RPMI7951 (cell line): ENCODE data around the gene DNAH8. TPM values are rescaled to one million over a fixed set of nuclear protein-coding genes. Genes with fewer than 3 reads are reported as not detected.
A peak's percentile ranks its signal among the peaks of the same experiment; 100 is the strongest.
"Not testable (repeated sequence)": the region's sequence is repeated elsewhere in the genome, so short reads cannot be mapped to it uniquely, and the experiment has no call there.

Experiments used
- DNase-seq: peaks from one replicate; pipeline ENCODE4 v3.0.0-alpha.2; 2012; ENCODE audit warnings: low read depth
- total RNA-seq: library from RNA; depleted of rRNA; stranded (reverse); fragments of >200 nt; shearing (Covaris generic); gene quantifications from 2 replicates; pipeline ENCODE4 v1.2.3, GENCODE V29; 2014

Gene DNAH8
- total RNA-seq, 1 experiment from 2014 or later: under 0.01 TPM

DNA sequence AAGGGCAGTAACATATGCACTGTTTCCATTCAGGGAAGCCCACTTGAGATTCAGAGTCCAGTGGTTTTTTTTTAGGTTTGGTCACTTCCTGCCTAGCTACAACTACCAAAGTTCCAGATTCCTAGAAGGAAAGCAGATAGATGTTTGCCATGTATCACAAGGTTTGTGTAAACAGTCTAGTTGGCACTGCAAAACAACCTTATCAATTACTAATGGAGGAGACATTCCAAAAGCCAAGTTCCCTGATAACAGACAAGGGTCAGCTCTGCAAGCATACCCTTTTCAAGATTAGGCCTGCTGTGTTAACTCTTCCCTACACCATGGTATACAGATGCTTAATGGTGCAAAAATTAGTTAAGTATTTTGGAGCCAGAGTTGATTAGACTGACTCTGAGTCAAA lies 192.2 kb downstream of the DNAH8 start:
- DNase-seq: no peak

DNA sequence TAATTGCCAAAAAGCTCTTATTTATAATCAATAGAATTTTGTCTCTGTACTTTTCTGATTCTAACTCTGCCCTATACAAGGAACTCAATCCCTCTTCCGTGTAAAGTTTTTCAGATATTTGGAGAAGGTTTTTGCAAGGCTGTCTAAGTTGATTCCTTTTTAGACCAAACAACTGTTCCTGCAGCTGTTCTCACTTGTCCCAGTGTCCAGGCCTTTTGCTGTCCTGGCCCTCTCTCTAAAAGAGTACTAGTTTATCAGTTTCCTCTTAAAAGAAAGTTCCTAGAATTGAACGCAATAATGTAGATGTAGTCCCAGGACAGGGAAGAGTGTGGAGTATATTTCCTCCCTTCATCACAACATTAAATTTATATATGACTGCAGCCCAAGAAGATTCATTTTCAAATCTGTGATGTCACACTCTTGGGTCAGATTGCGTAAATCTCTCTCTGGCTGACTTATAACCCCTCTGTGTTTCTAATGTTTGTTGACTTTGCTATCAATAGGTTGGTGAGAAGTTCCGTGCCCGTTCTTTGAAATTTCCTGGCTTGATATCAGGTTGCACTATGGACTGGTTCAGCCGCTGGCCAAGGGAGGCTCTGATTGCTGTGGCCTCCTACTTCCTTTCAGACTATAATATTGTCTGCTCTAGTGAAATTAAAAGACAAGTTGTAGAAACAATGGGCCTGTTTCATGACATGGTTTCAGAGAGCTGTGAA lies 194.1 kb downstream of the DNAH8 start:
- no peak for DNase-seq

DNA sequence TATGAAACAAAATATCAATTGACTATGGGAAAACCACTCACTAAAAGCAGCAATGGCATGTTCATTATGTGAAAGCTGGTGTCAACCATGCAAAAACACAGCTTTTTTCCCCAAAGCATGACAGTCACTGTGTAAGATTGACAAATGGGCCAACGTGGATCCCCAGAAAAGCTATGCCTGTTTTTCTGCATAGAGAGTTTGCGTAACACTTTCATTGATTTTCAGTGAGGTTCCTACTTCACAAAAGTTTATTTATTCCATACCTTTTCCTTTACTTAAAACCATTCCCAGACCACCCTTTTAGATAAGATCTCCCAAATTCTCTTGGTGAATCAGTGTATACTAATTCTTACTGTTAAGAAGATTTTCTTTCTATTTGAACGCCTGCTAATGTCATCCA lies 195.1 kb downstream of the DNAH8 start:
- no peak for DNase-seq

DNA sequence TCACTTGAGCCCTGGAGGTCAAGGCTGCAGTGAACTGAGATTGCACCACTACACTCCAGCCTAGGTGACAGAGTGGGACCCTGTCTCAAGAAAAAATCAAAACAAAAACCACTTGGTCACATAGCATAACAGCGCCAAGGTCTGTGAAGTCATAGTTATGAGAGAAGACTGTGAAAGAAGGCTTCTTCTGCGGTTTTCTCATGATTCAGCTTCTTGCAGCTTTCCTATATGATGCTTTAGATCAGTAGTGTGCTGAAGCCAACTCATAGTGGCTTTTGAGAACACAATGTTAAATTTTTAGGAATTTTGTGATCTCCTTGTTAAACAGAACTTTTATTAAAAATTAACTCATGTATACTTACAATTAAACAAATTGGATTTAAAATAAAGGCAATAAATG lies 197.3 kb downstream of the DNAH8 start:
- no peak for DNase-seq

DNA sequence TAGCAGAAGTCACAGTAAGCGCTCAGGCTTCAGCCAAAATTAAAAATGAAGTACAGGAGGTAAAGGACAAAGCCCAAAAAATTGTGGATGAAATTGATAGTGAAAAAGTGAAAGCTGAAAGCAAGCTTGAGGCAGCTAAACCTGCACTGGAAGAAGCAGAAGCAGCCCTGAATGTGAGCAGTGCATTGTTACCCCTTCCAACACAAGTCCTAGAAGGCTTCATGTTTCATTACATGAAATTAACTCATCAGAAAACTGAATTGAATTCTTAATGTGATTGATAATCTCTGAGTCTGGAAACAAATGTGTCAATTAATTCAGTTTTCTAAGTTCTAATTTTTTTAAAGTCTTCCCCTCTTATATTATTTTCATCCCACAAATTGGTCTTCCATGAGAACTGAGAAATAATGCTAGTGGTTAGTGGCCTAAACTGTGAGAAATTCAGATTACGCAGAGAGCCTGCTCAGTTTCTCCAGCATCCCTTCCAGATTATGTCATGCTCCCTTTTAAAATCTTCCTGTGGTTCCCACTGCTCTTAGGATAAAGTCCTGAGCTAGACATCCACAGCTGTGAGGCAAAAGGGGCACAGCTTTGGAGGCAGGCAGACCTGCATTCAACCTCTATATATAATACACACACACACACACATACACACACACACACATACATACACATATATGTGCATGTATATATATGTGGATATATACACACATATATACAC lies 200.3 kb downstream of the DNAH8 start:
- DNase-seq: no peak

DNA sequence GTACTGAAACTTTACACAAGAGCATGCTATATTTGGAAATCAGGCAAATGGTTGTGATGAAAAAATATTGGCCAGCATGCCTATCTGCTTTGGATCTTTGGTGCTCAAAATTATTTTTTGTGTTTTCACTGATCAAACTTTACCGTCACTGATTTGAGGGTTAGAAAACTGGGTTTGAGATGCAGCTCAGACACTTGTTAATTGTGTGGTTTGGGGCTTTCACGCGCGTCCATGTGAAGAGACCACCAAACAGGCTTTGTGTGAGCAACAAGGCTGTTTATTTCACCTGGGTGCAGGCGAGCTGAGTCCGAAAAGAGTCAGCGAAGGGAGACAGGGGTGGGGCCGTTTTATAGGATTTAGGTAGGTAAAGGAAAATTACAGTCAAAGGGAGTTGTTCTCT lies 206.4 kb downstream of the DNAH8 start:
- not testable (repeated sequence) for DNase-seq

DNA sequence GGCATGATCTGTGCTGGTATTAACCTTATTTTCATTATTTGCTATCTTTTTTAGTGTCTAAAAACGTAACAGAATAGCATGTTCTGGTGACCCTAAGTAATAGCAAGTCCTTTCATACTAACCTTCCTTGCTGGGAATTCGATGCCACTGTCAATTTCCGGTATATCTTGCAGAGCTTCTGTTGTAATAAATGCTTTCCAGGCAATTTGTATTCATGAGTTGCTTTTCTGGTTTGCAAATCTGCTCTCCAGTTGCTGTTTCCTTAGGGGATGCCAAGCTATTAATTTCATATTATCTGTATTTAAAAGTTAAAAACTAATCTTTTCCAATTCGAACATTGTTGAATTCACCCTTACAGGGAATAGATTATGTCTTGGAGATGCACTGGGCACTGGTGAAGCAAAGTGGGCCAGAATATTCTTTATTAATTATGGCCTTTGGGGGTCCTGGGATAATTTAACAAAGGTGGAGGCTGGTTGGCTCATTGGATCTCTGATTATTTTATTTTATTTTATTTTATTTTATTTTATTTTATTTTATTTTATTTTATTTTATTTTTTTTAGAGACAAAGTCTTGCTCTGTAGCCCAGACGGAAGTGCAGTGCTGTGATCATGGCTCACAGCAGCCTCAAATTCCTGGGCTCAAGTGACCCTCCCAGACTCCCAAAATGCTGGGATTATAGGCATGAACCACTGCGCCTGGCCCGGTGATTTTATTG lies 209.8 kb downstream of the DNAH8 start:
- DNase-seq: no peak

DNA sequence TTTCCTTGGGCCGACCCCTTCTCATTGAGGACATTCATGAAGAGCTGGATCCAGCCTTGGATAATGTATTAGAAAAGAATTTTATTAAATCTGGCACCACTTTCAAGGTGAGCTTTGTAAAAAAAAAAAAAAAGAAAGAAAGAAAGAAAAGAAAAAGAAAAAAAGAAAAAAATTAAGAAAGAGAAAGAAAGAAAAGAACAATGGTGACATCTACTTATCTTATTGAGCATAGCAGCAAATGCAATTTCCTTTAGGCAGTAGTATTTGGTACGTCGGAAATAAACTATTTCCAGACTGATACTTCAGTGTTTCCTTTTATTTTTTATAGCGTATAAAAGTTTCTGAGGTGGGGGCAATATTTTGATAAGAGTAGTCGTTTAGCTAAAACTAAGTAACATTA lies 214.4 kb downstream of the DNAH8 start:
- DNase-seq: no peak

DNA sequence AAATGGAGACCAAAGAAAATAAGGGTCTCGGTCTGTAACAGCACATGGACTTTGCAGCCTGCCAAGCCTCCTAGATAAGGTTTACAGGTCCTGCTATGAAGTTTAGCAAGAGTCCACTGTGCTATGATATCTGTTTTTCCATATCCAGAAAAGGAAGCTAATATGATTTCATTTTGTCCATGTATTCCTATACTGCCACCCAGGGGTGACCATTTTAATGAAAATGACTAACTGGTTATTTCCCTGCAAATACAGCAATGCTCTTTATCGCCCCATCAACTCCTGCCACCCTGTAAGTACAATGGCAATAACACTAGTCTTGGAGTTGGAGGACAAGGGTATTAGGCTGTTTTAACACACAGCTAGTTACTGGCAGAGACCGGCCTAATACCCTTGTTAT lies 218.3 kb downstream of the DNAH8 start:
- DNase-seq: peak; percentile 11

DNA sequence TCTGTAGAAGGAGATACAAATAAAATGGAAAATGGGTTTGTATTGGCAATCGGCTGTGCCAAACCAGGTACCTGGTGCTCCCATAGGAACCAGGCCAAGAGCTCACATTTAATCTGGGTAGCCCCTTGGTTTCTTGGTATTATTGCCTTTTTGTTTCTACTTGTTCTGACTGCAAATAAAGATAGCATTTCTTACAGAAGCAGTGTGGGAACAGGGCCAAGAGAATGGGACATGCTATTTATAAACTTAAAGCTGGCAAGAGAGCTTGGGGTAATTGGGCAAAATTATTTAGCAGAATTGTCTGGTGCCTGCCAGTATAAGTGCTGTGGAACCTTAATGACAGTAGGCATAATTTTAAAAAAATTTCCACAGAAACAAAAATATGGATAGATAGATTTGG lies 219.9 kb downstream of the DNAH8 start:
- no peak for DNase-seq

DNA sequence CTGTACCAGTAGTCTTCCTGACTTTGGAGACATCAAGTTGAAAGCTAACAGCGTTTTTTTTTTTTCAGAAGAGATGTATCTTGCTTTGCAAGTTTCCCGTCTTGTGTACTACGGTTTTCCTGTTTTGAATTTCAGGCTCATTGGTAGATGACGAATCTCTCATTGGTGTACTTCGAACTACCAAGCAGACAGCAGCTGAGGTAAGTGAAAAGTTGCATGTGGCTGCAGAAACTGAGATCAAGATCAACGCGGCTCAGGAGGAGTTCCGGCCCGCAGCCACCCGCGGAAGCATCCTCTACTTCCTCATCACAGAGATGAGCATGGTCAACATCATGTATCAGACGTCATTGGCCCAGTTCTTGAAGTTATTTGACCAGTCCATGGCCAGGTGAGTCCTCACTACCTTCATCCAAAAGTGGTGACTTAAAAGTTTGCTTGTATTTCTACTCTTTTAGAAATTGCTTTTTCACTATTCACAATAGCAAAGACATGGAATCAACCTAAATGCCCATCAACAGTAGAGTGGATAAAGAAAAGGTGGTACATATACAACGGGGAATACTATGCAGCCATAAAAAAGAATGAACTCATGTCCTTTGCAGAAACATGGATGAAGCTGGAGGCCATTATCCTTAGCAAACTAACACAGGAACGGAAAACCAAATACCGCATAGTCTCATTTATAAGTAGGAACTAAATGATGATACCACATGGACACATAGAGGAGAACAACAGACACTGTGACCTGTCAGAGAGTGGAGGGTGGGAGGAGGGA lies 222.9 kb downstream of the DNAH8 start:
- no peak for DNase-seq

DNA sequence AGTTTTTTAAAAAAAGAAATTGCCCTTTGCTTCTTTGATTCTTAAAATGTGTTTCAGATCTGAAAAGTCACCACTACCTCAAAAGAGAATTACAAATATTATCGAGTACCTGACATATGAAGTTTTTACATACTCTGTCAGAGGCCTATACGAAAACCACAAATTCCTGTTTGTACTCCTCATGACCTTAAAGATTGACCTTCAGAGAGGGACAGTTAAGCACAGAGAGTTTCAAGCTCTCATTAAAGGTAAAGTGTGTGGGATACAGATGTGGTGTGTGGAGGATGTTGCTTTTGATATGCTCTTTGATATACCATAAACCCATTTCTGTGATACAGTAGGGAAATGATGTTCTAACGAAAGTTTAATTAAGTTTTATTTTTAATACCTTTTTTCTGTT lies 223.6 kb downstream of the DNAH8 start:
- no peak for DNase-seq

DNA sequence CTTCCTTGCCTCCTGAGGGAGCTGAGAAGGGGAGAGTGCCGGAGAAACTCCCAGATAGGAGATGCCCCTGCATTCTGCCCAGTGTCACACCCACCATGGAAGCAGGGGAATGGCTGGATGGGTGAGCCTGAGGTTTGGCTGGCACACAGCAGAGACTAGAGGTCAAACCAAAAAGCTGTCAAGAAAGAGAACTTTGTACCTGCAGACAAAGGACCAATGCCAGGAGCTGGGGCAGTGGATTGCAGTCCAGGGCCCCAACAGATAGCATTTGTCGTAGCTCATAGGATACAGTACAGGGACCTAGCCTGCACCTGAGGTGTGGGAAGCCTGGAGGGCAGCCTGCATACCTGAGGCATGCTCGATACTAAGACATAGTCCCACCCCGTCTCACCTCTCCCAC lies 227.3 kb downstream of the DNAH8 start:
- no peak for DNase-seq

DNA sequence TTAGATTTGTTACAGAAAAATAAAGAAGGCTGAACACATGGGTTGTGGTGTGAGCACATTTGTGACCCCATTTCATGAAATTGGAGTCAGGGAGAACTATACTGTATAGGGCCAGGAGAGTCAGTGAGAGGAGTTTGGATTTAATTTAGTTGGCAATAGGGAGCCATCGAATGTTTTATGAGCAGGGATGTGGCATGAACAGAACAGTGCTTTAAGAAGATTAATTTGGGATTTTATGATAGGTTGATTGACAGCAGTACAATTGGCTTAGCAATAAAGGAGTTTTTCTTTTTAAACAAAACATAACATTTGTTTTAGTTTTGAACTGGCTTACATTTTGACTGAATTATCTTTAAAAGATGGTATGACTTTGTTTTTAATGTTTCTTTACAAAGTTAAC lies 227.9 kb downstream of the DNAH8 start:
- DNase-seq: no peak

DNA sequence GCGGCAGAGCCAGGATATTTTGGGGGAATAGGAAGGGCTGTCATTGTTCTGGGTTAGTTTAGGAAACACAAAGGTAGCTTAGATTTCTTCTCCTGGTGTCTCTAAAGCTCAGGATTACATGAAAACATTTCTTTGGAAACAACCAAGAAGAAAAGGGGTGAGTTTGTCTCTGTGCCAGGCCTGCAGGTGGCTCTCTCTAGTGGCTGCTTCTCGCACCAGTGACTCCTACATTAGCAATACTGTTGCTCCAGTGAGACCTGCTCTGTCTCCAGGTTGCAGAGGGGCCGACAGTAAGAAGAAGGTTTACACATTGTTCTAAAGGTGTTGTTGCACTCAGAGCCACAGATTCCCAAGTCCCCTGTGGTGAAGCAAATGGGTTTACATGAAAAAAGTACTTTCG lies 228.9 kb downstream of the DNAH8 start:
- no peak for DNase-seq

DNA sequence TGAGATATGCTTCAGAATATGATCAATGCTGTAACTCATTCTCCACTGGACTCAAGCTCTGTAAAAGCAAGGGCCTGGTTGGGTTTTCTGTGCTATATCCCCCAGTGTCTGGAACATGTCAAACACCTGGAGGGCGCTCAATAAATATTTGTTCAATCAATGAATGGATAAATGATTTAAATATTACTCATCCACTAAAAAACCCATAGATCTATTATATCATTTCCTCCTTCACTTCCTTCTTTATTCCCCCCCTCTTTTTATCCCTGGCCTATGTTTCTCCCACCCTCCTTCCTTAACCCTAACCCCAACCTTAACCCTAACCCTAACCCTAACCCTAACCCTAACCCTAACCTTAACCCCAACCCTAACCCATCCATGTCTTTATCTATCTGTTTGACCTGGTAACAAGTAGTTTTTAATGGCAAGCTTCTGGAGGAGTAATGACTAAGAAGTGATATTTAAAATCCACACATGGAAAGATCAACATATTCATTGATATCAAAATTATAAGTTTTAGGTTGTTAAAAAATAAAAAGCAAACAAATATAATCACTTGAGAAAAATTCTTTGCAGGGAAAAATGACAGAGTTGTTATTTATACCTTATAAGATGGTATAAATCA lies 229.7 kb downstream of the DNAH8 start:
- no peak for DNase-seq

DNA sequence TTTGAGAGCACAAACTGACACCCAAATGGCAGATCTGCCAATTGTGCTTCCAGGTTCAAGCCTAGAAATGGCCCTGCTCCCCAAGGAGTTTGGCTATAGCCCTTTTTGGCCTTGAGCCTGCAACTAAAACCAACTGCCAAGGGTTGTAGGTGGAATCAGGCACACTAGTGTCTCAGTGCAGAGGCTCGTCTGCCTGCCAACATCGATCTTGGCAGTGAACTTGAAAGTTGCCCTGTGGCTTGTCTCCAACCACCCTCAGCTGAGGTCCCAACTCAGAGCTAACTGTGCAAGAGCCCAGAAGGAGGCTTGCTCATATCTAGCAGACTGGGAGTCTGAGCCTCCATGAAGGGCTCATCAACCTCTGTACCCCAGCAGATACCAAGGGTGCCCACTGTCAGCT lies 240.8 kb downstream of the DNAH8 start:
- no peak for DNase-seq

DNA sequence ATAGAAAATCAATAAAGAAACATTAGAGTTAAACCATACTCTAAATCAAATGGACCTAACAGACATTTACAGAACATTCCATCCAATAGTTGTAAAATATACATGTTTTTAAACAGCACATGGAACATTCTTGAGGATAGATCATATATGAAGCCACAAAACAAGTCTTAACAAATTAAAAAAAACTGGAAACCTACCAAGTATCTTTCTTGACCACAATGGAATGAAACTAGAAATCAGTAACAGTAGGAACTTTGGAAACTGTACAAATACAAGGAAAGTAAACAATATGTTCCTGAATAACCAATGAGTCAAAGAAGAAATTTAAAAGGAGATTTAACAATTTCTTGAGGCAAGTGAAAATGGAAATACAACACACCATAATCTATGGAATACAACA lies 242.3 kb downstream of the DNAH8 start:
- no peak for DNase-seq

DNA sequence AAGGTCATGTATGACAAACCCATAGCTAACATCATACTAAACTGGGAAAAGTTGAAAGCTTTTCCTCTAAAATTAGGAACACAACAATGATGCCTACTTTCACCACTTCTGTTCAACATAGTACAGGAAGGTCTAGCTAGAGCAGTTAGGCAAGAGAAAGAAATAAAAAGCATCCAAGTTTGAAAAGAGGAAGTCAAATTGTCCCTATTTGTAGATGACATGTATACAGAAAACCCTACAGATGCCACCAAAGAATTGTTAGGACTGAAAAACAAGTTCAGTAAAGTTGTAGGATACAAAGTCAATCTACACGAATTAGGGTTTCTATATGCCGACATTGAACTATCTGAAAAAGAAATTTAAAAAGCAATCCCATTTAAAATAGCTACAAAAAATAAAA lies 244.0 kb downstream of the DNAH8 start:
- no peak for DNase-seq

DNA sequence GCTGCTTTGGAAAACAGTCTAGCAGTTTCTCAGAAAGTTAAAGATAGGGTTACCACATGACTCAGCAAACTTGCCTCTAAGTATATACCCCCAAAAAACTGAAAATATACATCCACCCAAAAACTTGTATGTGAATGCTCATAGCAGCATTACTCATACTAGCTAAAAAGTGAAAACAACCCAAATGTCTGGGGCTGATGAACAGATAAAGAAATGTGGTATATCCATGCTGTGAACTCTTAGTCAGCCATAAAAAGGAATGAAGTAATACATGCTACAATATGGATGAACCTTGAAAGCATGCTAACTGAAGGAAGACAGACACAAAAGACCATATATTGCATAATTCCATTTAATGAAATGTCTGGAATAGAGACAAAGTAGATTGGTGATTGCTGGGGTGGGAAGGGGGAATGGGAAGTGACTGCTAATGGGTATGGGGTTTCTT lies 253.6 kb downstream of the DNAH8 start:
- no peak for DNase-seq

DNA sequence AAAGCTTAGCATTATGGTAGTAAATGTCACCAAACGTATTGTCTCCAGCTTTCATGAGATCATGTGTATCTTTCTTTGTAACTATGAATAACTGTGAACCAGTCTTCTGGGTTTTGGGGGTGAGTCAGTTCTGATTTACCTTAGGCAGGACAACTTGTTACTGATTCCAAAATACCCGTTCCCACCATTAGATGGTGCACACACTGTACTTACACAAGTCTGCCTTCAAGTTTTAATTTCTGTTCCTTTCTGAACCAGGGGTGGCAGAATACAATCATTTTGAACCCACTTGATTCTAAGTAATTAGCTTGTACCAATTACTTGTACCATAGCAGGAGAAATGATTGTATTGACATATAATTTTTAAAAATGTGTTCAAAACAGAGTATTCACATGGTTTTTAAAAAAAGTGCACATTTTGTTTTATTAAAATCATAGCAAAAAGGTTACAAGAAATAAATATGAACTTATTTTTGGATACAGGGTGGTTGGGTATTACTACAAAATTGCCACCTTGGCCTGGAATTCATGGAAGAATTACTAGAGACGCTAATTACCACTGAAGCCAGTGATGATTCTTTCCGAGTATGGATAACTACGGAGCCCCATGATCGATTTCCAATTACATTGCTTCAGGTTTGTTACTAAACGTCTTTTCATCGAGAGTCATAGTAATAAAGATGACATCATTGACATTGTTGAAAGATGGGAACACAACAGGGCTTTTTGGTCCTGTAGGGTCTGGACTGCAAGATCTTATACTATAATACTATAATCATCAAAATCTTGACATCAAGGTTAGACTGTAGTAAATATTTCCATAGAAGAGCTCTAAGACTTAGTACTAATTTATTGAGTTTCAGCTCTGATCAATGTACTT lies 258.3 kb downstream of the DNAH8 start:
- DNase-seq: peak; percentile 61
